ENCODE measurements around the gene KPRP.

Gene KPRP

GRCh38 chr1:152757747-152758146 lies at the start of gene KPRP:
KPRP (plus strand) TSS chr1:152758025; CDS start chr1:152759589, 1,564 bp downstream.
- H3K4me3 ChIP-seq (ENCODE audit: low read depth, low read length), result no peak within 1 kb of the TSS
- no peak for TF ChIP-seq CTCF (IDR thresholded peaks at IDR 0.05; ENCODE audit: low read depth, low read length)

- H3K4me3 ChIP-seq (ENCODE audit: low read depth, low read length), result no peak overlapping the region
- TF ChIP-seq CTCF (IDR thresholded peaks at IDR 0.05; ENCODE audit: low read depth, low read length), result no peak
Observed at GRCh38 chr1:152718238-152718637, 39.6 kb upstream of the KPRP start.

- TF ChIP-seq CTCF (IDR thresholded peaks at IDR 0.05; ENCODE audit: low read depth, low read length), result no peak
- no peak overlapping the region for H3K4me3 ChIP-seq (ENCODE audit: low read depth, low read length)
Observed at GRCh38 chr1:152725261-152725660, 32.6 kb upstream of the KPRP start.

GRCh38 chr1:152728986-152729385 lies 28.8 kb upstream of the KPRP start:
- no peak overlapping the region for H3K4me3 ChIP-seq (ENCODE audit: low read depth, low read length)
- no peak for TF ChIP-seq CTCF (IDR thresholded peaks at IDR 0.05; ENCODE audit: low read depth, low read length)

GRCh38 chr1:152735648-152736047 lies 22.2 kb upstream of the KPRP start:
- TF ChIP-seq CTCF (IDR thresholded peaks at IDR 0.05; ENCODE audit: low read depth, low read length), result no peak
- H3K4me3 ChIP-seq (ENCODE audit: low read depth, low read length), result no peak overlapping the region

- H3K4me3 ChIP-seq (ENCODE audit: low read depth, low read length), result no peak overlapping the region
- no peak for TF ChIP-seq CTCF (IDR thresholded peaks at IDR 0.05; ENCODE audit: low read depth, low read length)
Observed at GRCh38 chr1:152737997-152738396, 19.8 kb upstream of the KPRP start.

GRCh38 chr1:152739841-152740240 lies 18.0 kb upstream of the KPRP start:
- TF ChIP-seq CTCF (IDR thresholded peaks at IDR 0.05; ENCODE audit: low read depth, low read length), result no peak
- no peak overlapping the region for H3K4me3 ChIP-seq (ENCODE audit: low read depth, low read length)

Measured in WI38 (cell line).